Endothelial cell of umbilical vein (primary cell): ENCODE results near the gene MALL. TPM values are rescaled to one million over a fixed set of nuclear protein-coding genes. Genes with fewer than 3 reads are reported as not detected.
"Not testable (repeated sequence)": the region's sequence is repeated elsewhere in the genome, so short reads cannot be mapped to it uniquely, and the experiment has no call there.

Source experiments
- BruUV-seq: library from RNA; stranded (reverse); fragments of 400-500 nt; replicated peaks from 2 replicates; lab custom pipeline; 2021; lab: Mats Ljungman, UMichigan
- CTCF ChIA-PET: fragments of 300-600, 350-600 bp; sonication (Branson Sonifier 250); formaldehyde crosslinking; loops from one replicate; lab custom pipeline; 2021; ENCODE audit warnings: antibody characterized with exemption, inconsistent platforms; lab: Charles Lee
- POLR2A ChIA-PET: fragments of 300-600, 350-600 bp; sonication (Branson Sonifier 250); formaldehyde crosslinking; loops from one replicate; lab custom pipeline; 2021; ENCODE audit warnings: antibody characterized with exemption, inconsistent platforms; lab: Charles Lee
- DNase-seq: peaks from one replicate; pipeline ENCODE4 v3.0.0-alpha.2; 2011; ENCODE audit warnings: low read depth, low spot score
- FAIRE-seq: peaks from 2 replicates; lab custom pipeline; 2011; peaks lifted over from hg19 to GRCh38; lab: Jason Lieb, UNC
- H2AFZ ChIP-seq: 2 replicates; pipeline ENCODE4 v1.6.0; 2012; ENCODE audit warnings: low read depth, low read length, control low read depth, inconsistent platforms
- H3K27ac ChIP-seq: 2 replicates; pipeline ENCODE4 v1.5.1; 2011; ENCODE audit warnings: low read depth, mild to moderate bottlenecking, control low read depth, low read length, moderate library complexity; ENCODE audit not compliant: insufficient read depth
- H3K27me3 ChIP-seq, 2 experiments: 2 replicates each; pipeline versions ENCODE4 v1.6.0 to v1.6.1; 2011; ENCODE audit warnings: low read length in 2 of 2, mixed read lengths in 1 of 2; ENCODE audit not compliant: control insufficient read depth in 2 of 2, insufficient read depth in 2 of 2
- H3K36me3 ChIP-seq, 2 experiments: 2 replicates in 1 of 2; 3 replicates in 1 of 2; pipeline ENCODE4 v1.5.1; 2011; ENCODE audit warnings: low read length in 2 of 2, mild to moderate bottlenecking in 1 of 2, moderate library complexity in 1 of 2; ENCODE audit not compliant: control insufficient read depth in 2 of 2, insufficient read depth in 2 of 2; ENCODE audit errors: extremely low read depth in 1 of 2
- H3K4me1 ChIP-seq: 3 replicates; pipeline ENCODE4 v1.5.1; 2011; ENCODE audit warnings: mild to moderate bottlenecking, low read length; ENCODE audit not compliant: control insufficient read depth, insufficient read depth; ENCODE audit errors: extremely low read depth
- H3K4me2 ChIP-seq: 2 replicates; pipeline ENCODE4 v1.6.1; 2011; ENCODE audit warnings: low read length, control low read depth, mixed read lengths; ENCODE audit not compliant: insufficient read depth
- H3K4me3 ChIP-seq, 3 experiments: fragments of 200-600 bp in 1 of 3; sonication (generic), shearing (Covaris generic) in 1 of 3; replicated peaks in 1 of 3; 2 replicates each; pipeline ENCODE4 v1.5.1; 2011 to 2016; ENCODE audit warnings: control low read depth in 3 of 3, low read length in 3 of 3, mild to moderate bottlenecking in 2 of 3, inconsistent platforms in 1 of 3, low read depth in 1 of 3, moderate library complexity in 1 of 3; ENCODE audit not compliant: insufficient read depth in 1 of 3
- H3K79me2 ChIP-seq: 2 replicates; pipeline ENCODE4 v1.6.0; 2012; ENCODE audit warnings: low read length, inconsistent platforms; ENCODE audit not compliant: control insufficient read depth, insufficient read depth
- H3K9ac ChIP-seq: replicated peaks from 2 replicates; pipeline ENCODE3; 2011; ENCODE audit warnings: low read length, control low read depth; ENCODE audit not compliant: insufficient read depth; ENCODE audit errors: extremely low read depth
- H3K9me1 ChIP-seq: replicated peaks from 3 replicates; pipeline ENCODE4 v1.6.0; 2011; ENCODE audit warnings: mild to moderate bottlenecking, low read length; ENCODE audit not compliant: control insufficient read depth, insufficient read depth; ENCODE audit errors: extremely low read depth
- H3K9me3 ChIP-seq: replicated peaks from 2 replicates; pipeline ENCODE4 v1.5.1; 2012; ENCODE audit warnings: low read length, inconsistent platforms; ENCODE audit not compliant: control insufficient read depth, insufficient read depth
- H4K20me1 ChIP-seq: replicated peaks from 2 replicates; pipeline ENCODE3; 2011; ENCODE audit warnings: mild to moderate bottlenecking, low read length; ENCODE audit not compliant: control insufficient read depth, insufficient read depth; ENCODE audit errors: extremely low read depth
- dilution Hi-C: fragments of 300-500 bp; cut with MboI; formaldehyde crosslinking; loops from one replicate; pipeline ENCODE4 v1.15.0; 2019; ENCODE audit warnings: low sequenced_read_pairs; ENCODE audit not compliant: extremely low pct_ligation_motif_present
- intact Hi-C: fragments of 100-400 bp; cut with micrococcal nuclease; formaldehyde crosslinking; loops from one replicate; pipeline ENCODE4 v1.10.0; 2022
- polyA plus RNA-seq, 4 experiments: library from polyadenylated mRNA; depleted of rRNA in 3 of 4; stranded (reverse) in 3 of 4; unstranded in 1 of 4; fragments of >200 nt; gene quantifications; 2 replicates each; pipeline versions ENCODE4 v1.2.1 to v1.2.3, GENCODE V29; 2011 to 2012; ENCODE audit warnings: missing spikeins in 1 of 4
- total RNA-seq: library from RNA; stranded (reverse); gene quantifications from 2 replicates; pipeline ENCODE4 v1.2.3, GENCODE V29; 2021

Gene MALL
- total and polyA plus RNA-seq, 2 donors (not counting 3 experiments of a cell fraction or from before 2014, with no cell fraction given) = 31.5 to 114 TPM

DNA sequence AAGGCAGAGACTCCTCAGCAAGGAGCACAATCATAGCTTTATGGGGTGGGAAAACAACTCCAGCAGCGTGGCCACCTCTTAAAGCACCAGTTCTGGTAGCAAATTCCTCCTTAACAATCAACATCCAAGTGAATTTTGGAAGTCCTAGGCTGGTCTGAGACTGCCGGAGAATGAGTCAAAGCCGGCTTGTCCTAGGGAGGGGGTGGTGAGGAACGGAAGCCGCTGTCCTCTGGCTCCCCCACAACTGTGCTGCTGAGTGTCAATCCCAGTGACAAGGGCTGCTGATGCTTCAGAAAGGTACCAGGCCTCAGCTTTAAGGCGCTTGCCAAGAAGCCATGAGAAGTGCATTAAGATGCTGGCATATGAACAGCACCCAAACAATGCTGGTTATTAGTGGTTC lies 21.7 kb downstream of the MALL start:
- intact Hi-C loops, FAIRE-seq, BruUV-seq, dilution Hi-C loops, H3K79me2 ChIP-seq, H3K27ac ChIP-seq, H3K9ac ChIP-seq, H3K4me2 ChIP-seq, H3K4me1 ChIP-seq, H4K20me1 ChIP-seq, H3K9me1 ChIP-seq, H3K27me3 ChIP-seq, H3K9me3 ChIP-seq, H2AFZ ChIP-seq, H3K4me3 ChIP-seq, H3K36me3 ChIP-seq, CTCF ChIA-PET, DNase-seq, POLR2A ChIA-PET: not testable (repeated sequence)

DNA sequence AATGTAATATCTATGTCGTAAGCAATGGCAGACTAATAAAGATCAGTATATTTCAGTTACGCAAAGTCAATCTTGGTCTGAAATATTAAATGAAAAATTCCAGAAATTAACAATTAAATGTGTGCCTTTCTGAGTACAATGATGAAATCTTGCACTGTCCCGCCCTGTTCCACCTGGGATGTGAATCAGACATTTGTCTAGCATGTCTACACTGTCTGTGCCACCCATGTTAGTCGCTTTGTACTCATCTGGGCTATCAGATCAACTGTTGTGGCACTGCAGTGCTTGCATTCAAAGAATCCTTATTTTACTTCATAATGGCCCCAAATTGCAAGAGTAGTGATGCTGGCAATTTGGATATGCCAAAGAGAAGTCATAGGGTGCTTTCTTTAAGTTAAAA lies 25.5 kb downstream of the MALL start:
- FAIRE-seq = not testable (repeated sequence)

DNA sequence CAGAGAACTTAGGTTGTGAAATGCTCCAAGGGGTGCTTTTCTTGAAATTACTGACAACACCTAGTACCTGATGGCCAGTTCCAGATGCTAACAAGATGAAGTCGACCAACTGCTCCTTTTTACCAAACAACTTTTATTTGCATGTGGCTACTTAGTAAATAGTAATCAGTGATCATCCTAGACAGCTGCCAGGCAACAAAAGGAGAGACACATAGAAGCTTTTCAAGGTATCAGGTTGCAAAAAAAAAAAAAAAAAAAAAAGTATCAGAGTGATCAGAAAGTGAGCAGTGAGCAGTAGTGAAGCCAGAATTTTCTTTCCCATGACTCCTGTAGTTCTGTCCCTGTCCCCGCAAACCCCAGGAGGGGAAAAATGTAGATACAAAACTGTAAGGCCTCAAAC lies 31.9 kb downstream of the MALL start:
- H3K36me3 ChIP-seq, H3K9me3 ChIP-seq, DNase-seq, H3K4me1 ChIP-seq, H2AFZ ChIP-seq, H3K4me3 ChIP-seq, CTCF ChIA-PET, H3K27ac ChIP-seq, BruUV-seq, intact Hi-C loops, H3K79me2 ChIP-seq, H3K9ac ChIP-seq, POLR2A ChIA-PET, H3K4me2 ChIP-seq, dilution Hi-C loops, H4K20me1 ChIP-seq, H3K9me1 ChIP-seq, H3K27me3 ChIP-seq: not testable (repeated sequence)
- peak; percentile 44 for FAIRE-seq

More for the DNA sequence above, 25.5 kb downstream of the MALL start:
- CTCF ChIA-PET, H3K4me3 ChIP-seq, BruUV-seq, H3K9me1 ChIP-seq, DNase-seq, H3K4me1 ChIP-seq, H3K27ac ChIP-seq, intact Hi-C loops, H3K9me3 ChIP-seq, H3K27me3 ChIP-seq, H2AFZ ChIP-seq, H4K20me1 ChIP-seq, H3K36me3 ChIP-seq, POLR2A ChIA-PET, dilution Hi-C loops, H3K4me2 ChIP-seq, H3K79me2 ChIP-seq, H3K9ac ChIP-seq: not testable (repeated sequence)

DNA sequence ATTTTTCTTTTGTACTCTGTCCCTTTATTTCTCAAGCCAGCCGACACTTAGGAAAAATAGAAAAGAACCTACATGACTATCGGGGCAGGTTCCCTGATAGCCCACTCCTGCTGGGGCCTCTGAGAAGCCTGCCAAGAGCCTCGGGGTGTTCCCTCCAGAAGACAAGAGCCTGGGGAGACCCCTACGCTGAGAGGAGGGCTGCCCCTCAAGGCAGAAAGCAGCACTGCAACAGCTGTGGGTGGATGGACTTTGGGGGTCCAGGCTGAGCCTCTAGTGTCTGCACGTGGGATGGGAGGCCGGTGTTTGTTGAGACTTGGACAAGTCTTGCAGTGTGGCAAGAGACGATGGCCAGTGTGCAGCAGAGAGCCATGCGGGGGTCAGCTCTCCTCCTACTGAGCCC lies 32.5 kb downstream of the MALL start:
- H3K36me3 ChIP-seq, H4K20me1 ChIP-seq, FAIRE-seq, dilution Hi-C loops, H3K9ac ChIP-seq, H3K4me1 ChIP-seq, H3K27me3 ChIP-seq, H3K79me2 ChIP-seq, H3K9me1 ChIP-seq, H2AFZ ChIP-seq, H3K9me3 ChIP-seq, H3K27ac ChIP-seq, CTCF ChIA-PET, intact Hi-C loops, POLR2A ChIA-PET, H3K4me3 ChIP-seq, DNase-seq, BruUV-seq, H3K4me2 ChIP-seq: not testable (repeated sequence)
